Sigmoid colon (tissue), 7 donors: ENCODE results near the gene PTPRD. TPM values are rescaled to one million over a fixed set of nuclear protein-coding genes. Genes with fewer than 3 reads are reported as not detected.

Experiments
- DNase-seq: peaks from one replicate; pipeline ENCODE4 v3.0.0-alpha.2; 2019
- H3K27ac ChIP-seq, 4 donors: fragments of 200-600 bp; sonication (generic); one replicate each; pipeline ENCODE4 v1.5.1; 2016 to 2019; ENCODE audit warnings: mild to moderate bottlenecking in 1 of 4
- H3K27me3 ChIP-seq, 3 donors: fragments of 200-600 bp; sonication (generic); one replicate each; pipeline ENCODE4 v1.5.1; 2019; ENCODE audit warnings: mild to moderate bottlenecking in 1 of 3
- H3K36me3 ChIP-seq, 4 donors: fragments of 200-600 bp; sonication (generic); one replicate each; pipeline ENCODE4 v1.5.1; 2016 to 2019
- H3K4me1 ChIP-seq, 4 donors: fragments of 200-600 bp; sonication (generic); one replicate each; pipeline ENCODE4 v1.5.1; 2017 to 2019
- H3K4me3 ChIP-seq, 4 donors: fragments of 200-600 bp; sonication (generic); one replicate each; pipeline ENCODE4 v1.5.1; 2017 to 2019; ENCODE audit warnings: mild to moderate bottlenecking in 2 of 4, moderate library complexity in 1 of 4
- H3K9me3 ChIP-seq, 4 donors: fragments of 200-600 bp in 3 of 4; sonication (generic) in 3 of 4; one replicate each; pipeline versions ENCODE4 v1.5.1 to v1.6.1; 2013 to 2019
- CTCF ChIP-seq, 4 experiments: fragments of 450-650 bp in 3 of 4; fragments of 200-600 bp in 1 of 4; IDR thresholded peaks; one replicate each; pipeline ENCODE4 v1.5.1; 2016 to 2019; ENCODE audit warnings: antibody characterized with exemption in 4 of 4, mild to moderate bottlenecking in 3 of 4, moderate library complexity in 2 of 4
- EP300 ChIP-seq, 4 donors: sonication (generic); formaldehyde crosslinking; IDR thresholded peaks; one replicate each; pipeline ENCODE4 v1.6.1; 2017; ENCODE audit warnings: antibody characterized with exemption in 4 of 4
- POLR2A ChIP-seq, 2 donors: fragments of 450-650 bp; IDR thresholded peaks; one replicate each; pipeline ENCODE4 v1.6.1; 2016; ENCODE audit warnings: antibody characterized with exemption in 2 of 2, mild to moderate bottlenecking in 2 of 2, moderate library complexity in 2 of 2
- POLR2AphosphoS5 ChIP-seq, 4 donors: sonication (generic); formaldehyde crosslinking; IDR thresholded peaks; one replicate each; pipeline ENCODE4 v1.6.1; 2017; ENCODE audit warnings: antibody characterized with exemption in 4 of 4
- WGBS, 2 donors: extraction: QIAGEN DNeasy Blood & Tissue Kit; methylation state at CpG; one replicate each; pipeline ENCODE4 v1.1.7; 2013; 5-methylcytosine and 5-hydroxymethylcytosine counted together
- intact Hi-C: fragments of 100-400 bp; cut with DNase I; formaldehyde crosslinking; loops from one replicate; pipeline ENCODE4 v1.15.1; 2023
- polyA plus RNA-seq, 3 donors: library from polyadenylated mRNA; stranded (reverse); fragments of 200-250 nt; gene quantifications; one replicate each; pipeline ENCODE4 v1.2.3, GENCODE V29; 2013
- total RNA-seq, 4 donors: library from RNA; depleted of rRNA; stranded (reverse); fragments of >200 nt; gene quantifications; one replicate each; pipeline ENCODE4 v1.1.0, GENCODE V29; 2016
- donor health status: healthy with polysubstance abuse.
- donor health status: Bipolar disorder and iron deficiency.
- donor health status: healthy.

The PTPRD gene
- total and polyA plus RNA-seq, 7 donors = 1.2 to 18.3 (median 6.3) TPM

- intact Hi-C loops = no loop called here
- H3K27ac ChIP-seq = no peak overlapping the region
- H3K4me1 ChIP-seq = no peaks in the 10 kb centered on the region
- no peak for DNase-seq
- TF ChIP-seq POLR2AphosphoS5 (IDR thresholded peaks at IDR 0.05) (no peak), CTCF (IDR thresholded peaks at IDR 0.05) (no peak), EP300 (IDR thresholded peaks at IDR 0.05) (no peak), POLR2A (IDR thresholded peaks at IDR 0.05) (no peak)
- H3K27me3 ChIP-seq = no peaks in the 10 kb centered on the region
- H3K4me3 ChIP-seq = no peak overlapping the region
- H3K9me3 ChIP-seq = peaks cover 0 to 3% (median 0%) of the 10 kb centered on the region in 4 donors
- H3K36me3 ChIP-seq = no peaks in the 10 kb centered on the region
Measured at GRCh38 chr9:10135553-10135952, 477.2 kb downstream of the PTPRD start.

GRCh38 chr9:10134266-10134665 lies 478.5 kb downstream of the PTPRD start:
- Histone ChIP-seq H3K4me3 (no peak overlapping the region), H3K27me3 (no peaks in the 10 kb centered on the region), H3K4me1 (no peaks in the 10 kb centered on the region), H3K36me3 (no peaks in the 10 kb centered on the region), H3K9me3 (peaks cover 0 to 3% (median 0%) of the 10 kb centered on the region in 4 donors), H3K27ac (no peak overlapping the region)
- WGBS, 2 donors = 80 to 84% methylated on average over 4 of the region's 4 CpGs
- TF ChIP-seq POLR2AphosphoS5 (IDR thresholded peaks at IDR 0.05) (no peak), EP300 (IDR thresholded peaks at IDR 0.05) (no peak), CTCF (IDR thresholded peaks at IDR 0.05) (no peak), POLR2A (IDR thresholded peaks at IDR 0.05) (no peak)
- intact Hi-C loops = no loop called here
- no peak for DNase-seq

- Histone ChIP-seq H3K27me3 (no peaks in the 10 kb centered on the region), H3K4me3 (no peak overlapping the region), H3K4me1 (no peaks in the 10 kb centered on the region), H3K27ac (no peak overlapping the region), H3K36me3 (no peaks in the 10 kb centered on the region), H3K9me3 (peaks cover 0 to 3% (median under 1%) of the 10 kb centered on the region in 4 donors)
- 54 to 78% methylated on average over 2 of the region's 2 CpGs for WGBS, 2 donors
- TF ChIP-seq EP300 (IDR thresholded peaks at IDR 0.05) (no peak), POLR2A (IDR thresholded peaks at IDR 0.05) (no peak), CTCF (IDR thresholded peaks at IDR 0.05) (no peak)
- intact Hi-C loops = no loop called here
- no peak for DNase-seq
Measured at GRCh38 chr9:10130061-10130675, 482.6 kb downstream of the PTPRD start.

- no peak for TF ChIP-seq POLR2AphosphoS5 (IDR thresholded peaks at IDR 0.05)
- no peak for TF ChIP-seq CTCF (IDR thresholded peaks at IDR 0.05)
- no peak for TF ChIP-seq POLR2A (IDR thresholded peaks at IDR 0.05)
- TF ChIP-seq EP300 (IDR thresholded peaks at IDR 0.05) = no peak
- WGBS, 2 donors = 75 to 81% methylated on average over 1 of the region's 1 CpG
- Histone ChIP-seq H3K4me3 (no peak overlapping the region), H3K27me3 (no peaks in the 10 kb centered on the region), H3K36me3 (no peaks in the 10 kb centered on the region), H3K4me1 (no peaks in the 10 kb centered on the region), H3K9me3 (peaks cover 0 to 2% (median 0%) of the 10 kb centered on the region in 4 donors), H3K27ac (no peak overlapping the region)
- intact Hi-C loops = no loop called here
- no peak for DNase-seq
Measured at GRCh38 chr9:10127867-10128266, 484.9 kb downstream of the PTPRD start.

- WGBS, 2 donors = 55 to 71% methylated on average over 4 of the region's 4 CpGs
- H3K4me1 ChIP-seq = no peaks in the 10 kb centered on the region
- H3K36me3 ChIP-seq = no peaks in the 10 kb centered on the region
- H3K27me3 ChIP-seq = no peaks in the 10 kb centered on the region
- TF ChIP-seq POLR2AphosphoS5 (IDR thresholded peaks at IDR 0.05) = no peak
- TF ChIP-seq POLR2A (IDR thresholded peaks at IDR 0.05) = no peak
- TF ChIP-seq EP300 (IDR thresholded peaks at IDR 0.05) = no peak
- no peak for TF ChIP-seq CTCF (IDR thresholded peaks at IDR 0.05)
- no peak overlapping the region for H3K27ac ChIP-seq
- no peak for DNase-seq
- intact Hi-C loops = no loop called here
- H3K4me3 ChIP-seq = no peak overlapping the region
- no peaks in the 10 kb centered on the region for H3K9me3 ChIP-seq
Measured at GRCh38 chr9:10112798-10113197, 500.0 kb downstream of the PTPRD start.
